Measurements from ENCODE around the gene C9orf40. TPM values are rescaled to one million over a fixed set of nuclear protein-coding genes. Genes with fewer than 3 reads are reported as not detected.

C9orf40 gene
- polyA plus RNA-seq, 2 of the 4 experiments (the other 2 are of a cell fraction), result 8.8 to 14.4 TPM

DNA sequence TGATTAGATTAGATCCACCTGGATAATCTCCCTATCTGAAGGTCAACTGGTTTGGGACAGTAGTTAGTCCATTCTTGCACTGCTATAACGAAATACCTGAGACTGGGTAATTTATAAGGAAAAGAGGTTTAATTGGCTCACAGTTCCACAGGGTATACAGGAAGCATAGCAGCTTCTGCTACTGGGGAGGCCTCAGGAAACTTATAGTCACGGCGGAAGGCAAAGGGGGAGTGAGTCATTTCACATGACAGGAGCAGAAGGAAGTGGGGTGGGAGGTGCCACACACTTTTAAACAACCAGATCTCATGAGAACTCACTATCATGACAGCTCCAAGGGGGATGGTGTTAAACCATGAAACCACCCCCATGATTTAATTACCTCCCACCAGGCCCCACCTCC lies 9.9 kb downstream of the C9orf40 start:
- H3K4me1 ChIP-seq, result no peaks in the 10 kb centered on the region
- 29% methylated on average over 3 of the region's 3 CpGs for WGBS (ENCODE audit: missing lambda C conversion rate)
- H3K4me3 ChIP-seq, result no peak overlapping the region
- no peak for FAIRE-seq
- no peak for ATAC-seq
- no peak overlapping the region for H3K27ac ChIP-seq
- TF ChIP-seq HOXB13 (CRISPR knock-in tag; IDR thresholded peaks at IDR 0.05; ENCODE audit: low read depth) (no peak), CHD4 (IDR thresholded peaks at IDR 0.05; ENCODE audit: borderline replicate concordance) (no peak), RFX5 (IDR thresholded peaks at IDR 0.05) (no peak), NR3C1 (IDR thresholded peaks at IDR 0.05) (no peak), CHD2 (IDR thresholded peaks at IDR 0.05; ENCODE audit: low read length, partially characterized antibody) (no peak), NPAS2 (CRISPR knock-in tag; IDR thresholded peaks at IDR 0.05; ENCODE audit: borderline replicate concordance) (no peak), ZNF302 (CRISPR knock-in tag; IDR thresholded peaks at IDR 0.05) (no peak), RCOR1 (IDR thresholded peaks at IDR 0.05; ENCODE audit: low read depth, low read length) (no peak), RAD21 (conservative IDR thresholded peaks at IDR 0.05 in 1 of 2, IDR thresholded peaks at IDR 0.05 in 1 of 2) (no peak), HDAC2 (IDR thresholded peaks at IDR 0.05) (no peak), FOSL2 (IDR thresholded peaks at IDR 0.05) (no peak), FOSL2 (CRISPR knock-in tag; IDR thresholded peaks at IDR 0.05) (no peak)
- TF ChIP-seq, protein P1, sequence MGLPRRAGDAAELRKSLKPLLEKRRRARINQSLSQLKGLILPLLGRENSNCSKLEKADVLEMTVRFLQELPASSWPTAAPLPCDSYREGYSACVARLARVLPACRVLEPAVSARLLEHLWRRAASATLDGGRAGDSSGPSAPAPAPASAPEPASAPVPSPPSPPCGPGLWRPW (IDR thresholded peaks at IDR 0.05), result no peak
- POLR2A ChIA-PET, result interaction anchor here (0.8 kb wide), 1 partner anchor 9 kb away, joined by 3 read pairs; no protein-coding TSS in a partner anchor
- no peaks in the 10 kb centered on the region for H3K9me3 ChIP-seq
- no peak overlapping the region for H3K4me2 ChIP-seq
- CTCF ChIA-PET, result interaction anchor here (2.2 to 2.4 kb wide), 2 partner anchors 9 to 169 kb away, joined by 9 to 17 read pairs; partner anchors contain the start of gene C9orf40
- DNase-seq (ENCODE audit: low read depth in 1 of 2, low spot score in 1 of 2), result no peak

DNA sequence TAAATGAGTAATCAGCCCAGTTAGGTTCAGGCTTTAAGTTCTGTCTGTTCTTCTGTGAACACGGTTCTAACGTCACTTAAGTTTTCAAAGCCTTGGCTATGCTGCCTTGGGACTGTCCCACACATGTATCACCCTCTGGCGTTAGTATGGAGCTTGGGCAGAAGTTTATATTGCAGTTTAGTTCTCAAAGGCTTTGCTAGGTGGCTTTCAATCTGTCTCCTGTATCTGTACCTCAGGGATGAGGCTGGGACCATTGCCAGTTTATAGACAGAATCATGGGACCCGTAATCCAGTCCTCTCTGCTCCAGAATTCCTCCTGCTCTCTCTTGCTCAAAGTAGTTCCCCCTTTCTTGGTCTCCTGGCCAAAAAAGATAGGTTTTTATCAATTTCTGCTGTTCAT lies 12.1 kb downstream of the C9orf40 start:
- Histone ChIP-seq H3K9me3 (no peaks in the 10 kb centered on the region), H3K27ac (no peak overlapping the region), H3K4me2 (no peak overlapping the region), H3K4me3 (no peak overlapping the region), H3K4me1 (no peaks in the 10 kb centered on the region)
- WGBS (ENCODE audit: missing lambda C conversion rate), result 46% methylated on average over 4 of the region's 4 CpGs
- DNase-seq (ENCODE audit: low read depth in 1 of 2, low spot score in 1 of 2) (no peak), ATAC-seq (peak; percentile 30 to 45; a peak in 3 of 6 replicates), FAIRE-seq (peak; percentile 7)
- CTCF ChIA-PET, result interaction anchor here (0.7 to 2.4 kb wide), 2 partner anchors 11 to 170 kb away, joined by 3 to 17 read pairs; partner anchors contain the start of gene C9orf40
- TF ChIP-seq JUNB (IDR thresholded peaks at IDR 0.05), result no peak
- TF ChIP-seq ZC3H11A (IDR thresholded peaks at IDR 0.05), result no peak
- no peak for TF ChIP-seq RCOR1 (IDR thresholded peaks at IDR 0.05; ENCODE audit: low read depth, low read length)
- TF ChIP-seq MAFK (IDR thresholded peaks at IDR 0.05; ENCODE audit: partially characterized antibody), result no peak
- TF ChIP-seq, protein P2, sequence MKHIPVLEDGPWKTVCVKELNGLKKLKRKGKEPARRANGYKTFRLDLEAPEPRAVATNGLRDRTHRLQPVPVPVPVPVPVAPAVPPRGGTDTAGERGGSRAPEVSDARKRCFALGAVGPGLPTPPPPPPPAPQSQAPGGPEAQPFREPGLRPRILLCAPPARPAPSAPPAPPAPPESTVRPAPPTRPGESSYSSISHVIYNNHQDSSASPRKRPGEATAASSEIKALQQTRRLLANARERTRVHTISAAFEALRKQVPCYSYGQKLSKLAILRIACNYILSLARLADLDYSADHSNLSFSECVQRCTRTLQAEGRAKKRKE (CRISPR knock-in tag; IDR thresholded peaks at IDR 0.05; ENCODE audit: low read depth), result no peak
- no peak for TF ChIP-seq PHF8 (IDR thresholded peaks at IDR 0.05; ENCODE audit: borderline replicate concordance, low read depth)
- no peak for TF ChIP-seq MYC (IDR thresholded peaks at IDR 0.05; ENCODE audit: borderline replicate concordance, low read length)
- no peak for TF ChIP-seq HEYL (CRISPR knock-in tag; IDR thresholded peaks at IDR 0.05)
- TF ChIP-seq, protein P3, sequence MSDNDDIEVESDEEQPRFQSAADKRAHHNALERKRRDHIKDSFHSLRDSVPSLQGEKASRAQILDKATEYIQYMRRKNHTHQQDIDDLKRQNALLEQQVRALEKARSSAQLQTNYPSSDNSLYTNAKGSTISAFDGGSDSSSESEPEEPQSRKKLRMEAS (IDR thresholded peaks at IDR 0.05), result no peak
- TF ChIP-seq HOXB5 (CRISPR knock-in tag; IDR thresholded peaks at IDR 0.05), result no peak
- no peak for TF ChIP-seq POLR2A (IDR thresholded peaks at IDR 0.05; ENCODE audit: low read length)
- TF ChIP-seq POLR2AphosphoS2 (conservative IDR thresholded peaks at IDR 0.05; ENCODE audit: low read length), result no peak
- no peak for TF ChIP-seq RARB (CRISPR knock-in tag; IDR thresholded peaks at IDR 0.05)
- no peak for TF ChIP-seq SREBF2 (IDR thresholded peaks at IDR 0.05)
- TF ChIP-seq CHD4 (IDR thresholded peaks at IDR 0.05; ENCODE audit: borderline replicate concordance), result no peak
- TF ChIP-seq KDM5A (IDR thresholded peaks at IDR 0.05), result no peak
- no peak for TF ChIP-seq NR3C1 (IDR thresholded peaks at IDR 0.05)
- TF ChIP-seq, protein P4, sequence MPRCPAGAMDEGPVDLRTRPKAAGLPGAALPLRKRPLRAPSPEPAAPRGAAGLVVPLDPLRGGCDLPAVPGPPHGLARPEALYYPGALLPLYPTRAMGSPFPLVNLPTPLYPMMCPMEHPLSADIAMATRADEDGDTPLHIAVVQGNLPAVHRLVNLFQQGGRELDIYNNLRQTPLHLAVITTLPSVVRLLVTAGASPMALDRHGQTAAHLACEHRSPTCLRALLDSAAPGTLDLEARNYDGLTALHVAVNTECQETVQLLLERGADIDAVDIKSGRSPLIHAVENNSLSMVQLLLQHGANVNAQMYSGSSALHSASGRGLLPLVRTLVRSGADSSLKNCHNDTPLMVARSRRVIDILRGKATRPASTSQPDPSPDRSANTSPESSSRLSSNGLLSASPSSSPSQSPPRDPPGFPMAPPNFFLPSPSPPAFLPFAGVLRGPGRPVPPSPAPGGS (IDR thresholded peaks at IDR 0.05), result no peak
- POLR2A ChIA-PET, result no interaction called here
